ENCODE measurements around the gene DNAAF5.

The DNAAF5 gene

DNA sequence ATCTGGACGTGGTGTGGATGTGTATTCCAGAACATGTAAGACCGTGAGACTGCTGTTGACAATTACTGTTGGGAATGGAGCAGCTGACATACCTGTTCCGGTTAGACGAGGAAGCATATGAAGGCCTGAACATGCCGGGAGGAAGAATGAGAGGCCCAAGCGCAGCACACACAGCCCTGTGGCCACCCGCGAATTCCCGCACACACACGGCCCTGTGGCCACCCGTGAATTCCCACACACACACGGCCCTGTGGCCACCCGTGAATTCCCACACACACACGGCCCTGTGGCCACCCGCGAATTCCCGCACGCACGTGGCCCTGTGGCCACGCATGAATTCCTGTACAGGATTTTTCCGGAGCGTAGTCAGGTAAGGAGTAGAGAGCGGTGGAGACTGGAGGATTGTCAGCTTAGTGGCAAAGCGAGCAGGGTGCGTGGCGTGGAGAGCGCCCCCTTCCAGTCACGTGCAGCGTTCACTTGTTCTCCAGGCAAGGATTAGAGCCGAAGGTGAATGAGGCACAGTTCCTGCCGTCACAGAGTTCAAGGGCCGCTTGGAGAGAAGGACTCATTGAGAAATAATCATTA, 96.3 kb downstream of the DNAAF5 start:
- no peak for DNase-seq (ENCODE audit: low read depth, low spot score)
- H3K4me3 ChIP-seq (ENCODE audit: low read length) = no peak overlapping the region

DNA sequence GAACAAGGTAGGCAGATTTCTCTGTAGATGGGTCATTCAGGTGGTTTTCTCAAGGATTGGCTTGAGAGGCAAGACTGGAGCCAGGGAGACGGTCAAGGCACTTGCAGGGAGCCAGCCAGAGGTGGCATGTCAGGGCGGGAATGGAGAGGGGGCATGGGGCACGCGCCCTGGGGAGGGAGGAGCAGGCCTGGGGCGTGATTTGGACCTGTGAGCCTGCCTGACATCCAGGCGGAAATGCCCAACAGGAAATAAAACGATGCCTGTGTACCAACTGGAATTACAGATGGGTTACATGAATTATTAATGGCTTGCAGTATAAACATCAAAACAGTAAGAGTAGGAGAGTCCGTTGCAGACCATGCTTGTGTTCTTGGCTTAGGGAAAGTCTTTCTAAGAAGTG, 97.2 kb downstream of the DNAAF5 start:
- no peak overlapping the region for H3K4me3 ChIP-seq (ENCODE audit: low read length)
- DNase-seq (ENCODE audit: low read depth, low spot score) = no peak

DNA sequence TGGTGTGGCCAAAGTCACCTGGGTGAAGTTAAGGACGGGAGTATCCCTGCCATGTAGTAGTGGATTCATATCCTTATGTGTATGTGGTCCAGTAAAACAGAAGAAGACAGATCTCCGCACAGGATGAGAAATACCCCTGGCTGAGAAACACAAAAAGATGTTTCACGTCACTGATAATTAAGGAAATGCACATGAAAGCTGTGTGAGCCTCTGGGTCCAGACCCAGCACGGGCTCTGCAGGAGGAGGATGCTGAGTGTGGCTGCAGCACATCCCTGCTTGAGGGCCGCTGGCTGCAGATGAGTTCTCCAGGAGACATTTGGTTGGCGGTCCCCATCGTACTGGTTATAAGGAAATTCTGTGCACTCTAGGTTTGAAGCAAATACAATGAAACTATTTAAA, 97.6 kb downstream of the DNAAF5 start:
- no peak for DNase-seq (ENCODE audit: low read depth, low spot score)
- no peak overlapping the region for H3K4me3 ChIP-seq (ENCODE audit: low read length)

DNA sequence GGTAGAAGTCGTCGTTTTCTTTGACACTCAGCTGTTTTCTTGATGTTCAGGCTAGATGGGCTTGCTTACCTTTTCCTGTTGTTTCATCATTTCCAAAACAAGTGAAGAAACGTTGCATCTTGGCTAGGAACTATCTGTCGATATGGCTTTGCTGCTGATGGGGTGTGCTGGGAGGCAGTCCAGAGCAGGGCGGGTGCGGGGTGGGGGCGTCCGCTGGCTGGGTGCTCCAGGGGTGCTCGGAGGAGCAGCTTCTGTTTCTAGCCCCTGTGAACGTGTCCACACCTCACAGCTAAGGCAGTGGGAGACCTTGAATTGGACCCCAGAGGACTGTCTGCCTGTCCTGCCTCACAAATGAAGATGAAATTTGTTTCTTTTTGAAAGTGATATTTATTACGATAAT, 98.2 kb downstream of the DNAAF5 start:
- no peak for DNase-seq (ENCODE audit: low read depth, low spot score)

DNA sequence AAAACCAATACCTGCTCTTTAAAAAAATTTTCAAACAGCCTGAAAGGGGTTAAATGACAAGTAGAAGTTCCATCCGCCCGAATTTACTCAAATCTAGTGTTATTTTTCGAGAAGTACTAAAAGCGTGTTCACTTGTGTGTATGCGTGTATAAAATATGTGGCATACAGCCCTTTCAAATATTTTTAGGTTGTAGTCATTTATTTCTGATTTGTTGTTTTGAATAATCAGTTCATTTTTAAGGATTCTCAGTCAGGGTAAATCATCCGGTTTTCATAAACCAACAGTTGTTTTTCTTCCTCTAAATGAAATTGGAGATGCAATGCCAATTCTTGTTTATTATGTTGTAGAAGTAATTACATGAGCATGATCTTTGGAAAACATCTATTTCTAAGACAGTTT, 98.9 kb downstream of the DNAAF5 start:
- no peak for DNase-seq (ENCODE audit: low read depth, low spot score)
- no peak overlapping the region for H3K4me3 ChIP-seq (ENCODE audit: low read length)

More for the DNA sequence above, 98.2 kb downstream of the DNAAF5 start:
- no peak overlapping the region for H3K4me3 ChIP-seq (ENCODE audit: low read length)

DNA sequence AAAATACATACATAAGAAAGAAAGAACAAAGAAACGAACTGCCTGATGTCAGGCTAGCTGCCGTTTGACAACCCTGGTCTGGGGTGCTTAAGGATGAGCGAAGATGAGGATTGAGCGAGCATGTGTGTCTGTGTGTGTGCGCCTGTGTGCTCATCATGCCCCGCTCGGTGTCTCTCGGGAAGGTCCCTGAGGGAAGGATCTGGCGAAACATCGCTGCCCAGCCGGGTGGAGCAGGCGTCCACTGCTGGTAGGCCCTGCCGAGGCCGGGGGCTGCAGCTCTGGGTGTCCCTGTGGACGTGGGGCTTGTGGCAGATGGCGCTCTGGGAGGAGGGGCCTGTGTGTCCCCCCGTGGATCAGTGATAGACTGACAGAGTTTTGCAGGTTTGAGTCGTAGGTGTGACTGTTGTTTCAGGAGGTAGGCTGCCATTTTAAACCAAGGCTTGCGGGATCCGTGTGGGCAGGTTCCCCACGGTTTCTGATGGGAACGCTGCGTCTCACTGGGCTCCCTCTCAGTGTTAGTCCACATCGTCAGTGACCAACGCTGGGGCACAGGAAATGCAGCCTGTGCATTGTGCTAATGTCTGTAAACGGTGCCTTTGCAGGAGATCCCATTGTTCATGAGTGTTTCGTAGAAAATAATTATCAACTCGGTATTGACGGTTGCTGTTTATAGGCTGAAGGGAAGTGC, 99.9 kb downstream of the DNAAF5 start:
- no peak overlapping the region for H3K4me3 ChIP-seq (ENCODE audit: low read length)
- no peak for DNase-seq (ENCODE audit: low read depth, low spot score)

DNA sequence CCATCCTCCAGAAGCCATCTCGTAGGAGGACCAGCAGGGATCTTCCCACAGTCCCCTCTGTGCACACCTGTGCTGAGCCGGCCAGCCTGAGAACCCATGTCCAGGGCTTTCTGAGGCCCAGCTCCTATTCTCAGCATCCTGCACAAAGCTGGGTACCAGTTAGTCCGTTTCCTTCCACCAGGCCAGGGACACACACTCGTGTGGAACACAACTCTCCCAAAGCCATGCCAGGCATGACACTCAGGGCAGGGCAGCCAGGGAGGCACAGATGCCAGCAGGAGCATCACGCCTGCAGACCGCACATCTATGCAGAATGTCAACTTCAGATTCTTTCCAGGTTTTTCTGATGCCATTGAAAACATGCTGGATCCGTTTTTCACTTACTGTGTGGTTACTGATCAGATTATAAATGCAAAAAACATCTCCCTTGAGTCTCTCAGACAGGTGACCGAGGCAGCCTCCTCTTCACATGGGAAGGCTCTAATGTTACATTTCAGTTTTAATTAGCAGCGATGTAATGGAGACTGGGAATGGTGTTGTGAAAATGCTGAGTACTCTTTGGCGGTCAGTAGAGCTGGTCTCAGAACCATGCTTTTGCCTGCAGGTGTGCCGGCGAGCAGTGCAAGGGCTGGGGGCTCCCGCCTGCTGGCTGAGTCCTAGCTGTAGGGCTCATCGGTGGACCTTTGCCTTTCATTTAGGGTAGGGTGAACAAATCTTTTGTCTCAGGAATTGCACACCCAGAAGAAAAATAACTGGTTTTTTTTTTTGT, 102.5 kb downstream of the DNAAF5 start:
- H3K4me3 ChIP-seq (ENCODE audit: low read length) = no peak overlapping the region
- no peak for DNase-seq (ENCODE audit: low read depth, low spot score)

DNA sequence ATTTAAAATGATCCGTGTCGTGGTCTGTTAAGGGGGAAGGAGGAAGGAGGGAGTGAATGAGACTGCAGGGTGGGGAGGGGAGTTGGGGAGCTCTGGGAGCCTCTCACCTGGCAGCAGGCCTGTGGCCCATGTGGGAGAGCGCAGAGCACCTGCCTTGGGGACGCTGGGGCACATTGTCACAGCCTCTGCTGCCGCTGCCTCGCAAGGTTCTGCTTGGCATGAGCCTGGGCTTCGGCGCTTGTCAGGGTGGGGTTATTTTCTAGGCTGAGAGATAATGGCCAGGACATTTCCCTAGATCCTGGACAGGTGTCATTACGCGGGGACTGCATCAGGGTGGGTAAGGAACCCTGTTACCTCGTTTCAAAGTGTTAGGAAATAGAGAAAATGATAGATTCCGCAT, 103.6 kb downstream of the DNAAF5 start:
- DNase-seq (ENCODE audit: low read depth, low spot score) = no peak

DNA sequence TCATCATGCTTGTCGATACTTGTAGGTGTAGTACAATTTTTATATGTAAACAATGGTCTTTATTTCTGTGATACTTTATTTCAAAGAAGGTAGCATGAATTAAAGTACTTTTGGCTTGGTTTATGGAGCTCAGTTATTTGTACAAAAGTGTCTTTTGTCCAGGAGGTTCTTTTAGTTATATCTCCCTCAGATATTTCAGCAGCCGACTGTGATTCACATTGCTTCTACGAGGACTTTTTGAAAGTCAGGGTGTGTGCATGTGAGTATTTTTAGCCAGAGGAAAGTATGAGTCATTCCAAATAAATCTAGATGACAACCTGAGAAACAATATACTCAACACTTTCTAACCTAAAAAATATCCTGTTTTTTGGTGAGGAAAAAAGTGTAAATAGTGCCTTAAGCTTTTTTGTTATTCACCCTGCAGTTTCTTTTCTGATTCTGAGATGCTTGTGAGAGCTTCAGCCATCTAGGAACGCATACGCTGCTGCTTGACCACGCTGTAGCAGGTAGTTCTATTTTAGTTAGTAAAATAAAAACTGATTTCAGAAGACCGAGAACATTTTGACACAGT, 105.2 kb downstream of the DNAAF5 start:
- no peak overlapping the region for H3K4me3 ChIP-seq (ENCODE audit: low read length)
- no peak for DNase-seq (ENCODE audit: low read depth, low spot score)

More for the DNA sequence above, 103.6 kb downstream of the DNAAF5 start:
- no peak overlapping the region for H3K4me3 ChIP-seq (ENCODE audit: low read length)

DNA sequence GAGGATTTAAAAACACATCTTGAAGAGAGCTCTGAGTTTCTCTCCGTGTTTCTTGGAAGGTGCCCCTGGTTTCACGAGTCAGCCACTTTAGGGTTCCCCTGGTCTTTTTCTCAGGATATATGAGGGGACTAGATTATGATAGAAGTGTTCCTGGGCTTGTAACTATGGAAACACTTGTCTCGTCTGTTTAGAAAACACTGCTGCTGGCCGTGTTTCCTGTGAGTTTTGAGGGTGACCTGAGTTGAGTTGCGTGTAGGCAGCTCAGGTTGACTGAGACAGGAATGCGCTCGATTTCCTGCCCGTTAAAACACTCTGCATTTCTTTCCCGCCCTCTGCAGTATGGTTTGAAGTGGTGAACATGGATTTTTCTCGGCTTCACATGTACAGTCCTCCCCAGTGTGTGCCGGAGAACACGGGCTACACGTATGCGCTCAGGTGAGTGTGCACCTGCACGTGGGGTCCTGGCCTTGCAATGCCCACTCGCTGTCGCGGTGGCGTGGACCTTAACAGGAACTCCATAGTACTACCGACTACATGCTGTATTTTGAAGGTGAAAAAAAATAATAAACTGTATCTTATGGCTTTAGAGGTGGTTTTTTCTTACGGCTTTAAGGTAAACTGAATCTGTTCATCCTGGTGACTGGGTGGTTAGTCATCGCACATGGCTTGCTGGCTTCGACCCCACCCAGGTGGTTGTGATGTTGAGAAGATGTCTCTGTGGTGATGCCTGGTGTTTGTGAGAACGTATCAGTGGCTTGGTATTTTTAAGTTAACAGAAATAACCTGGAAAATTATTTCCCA, 105.9 kb downstream of the DNAAF5 start, which contains the start of gene SUN1:
Gene SUN1, plus strand, starts transcription at position 310 of the 801 bp plus-strand sequence. Its CDS starts 49 bp downstream, at position 359.
- DNase-seq (ENCODE audit: low read depth, low spot score) = peak; percentile 29
- H3K4me3 ChIP-seq (ENCODE audit: low read length) = no peak within 1 kb of the TSS

DNA sequence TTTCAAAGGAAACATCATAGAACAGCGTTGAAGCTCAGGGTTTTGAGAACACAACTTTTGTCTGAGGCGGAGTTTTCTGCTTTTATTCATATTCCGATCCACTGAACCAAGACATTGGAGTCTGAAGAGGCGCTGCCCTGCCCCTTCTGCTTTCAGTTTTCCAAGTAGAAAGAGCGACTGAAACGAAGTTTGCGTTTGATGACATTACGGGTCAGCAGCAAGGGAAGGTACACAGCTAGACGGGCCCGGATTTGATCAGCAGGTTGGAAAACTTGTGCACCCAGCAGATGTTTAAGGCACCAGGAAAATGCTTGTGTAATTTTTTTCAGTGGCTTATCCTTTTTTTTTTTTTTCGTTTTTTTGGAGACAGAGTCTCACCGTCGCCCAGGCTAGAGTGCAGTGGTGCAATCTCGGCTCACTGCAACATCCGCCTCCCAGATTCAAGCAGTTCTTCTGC, 106.5 kb downstream of the DNAAF5 start:
- no peak for DNase-seq (ENCODE audit: low read depth, low spot score)
- H3K4me3 ChIP-seq (ENCODE audit: low read length) = no peak overlapping the region

DNA sequence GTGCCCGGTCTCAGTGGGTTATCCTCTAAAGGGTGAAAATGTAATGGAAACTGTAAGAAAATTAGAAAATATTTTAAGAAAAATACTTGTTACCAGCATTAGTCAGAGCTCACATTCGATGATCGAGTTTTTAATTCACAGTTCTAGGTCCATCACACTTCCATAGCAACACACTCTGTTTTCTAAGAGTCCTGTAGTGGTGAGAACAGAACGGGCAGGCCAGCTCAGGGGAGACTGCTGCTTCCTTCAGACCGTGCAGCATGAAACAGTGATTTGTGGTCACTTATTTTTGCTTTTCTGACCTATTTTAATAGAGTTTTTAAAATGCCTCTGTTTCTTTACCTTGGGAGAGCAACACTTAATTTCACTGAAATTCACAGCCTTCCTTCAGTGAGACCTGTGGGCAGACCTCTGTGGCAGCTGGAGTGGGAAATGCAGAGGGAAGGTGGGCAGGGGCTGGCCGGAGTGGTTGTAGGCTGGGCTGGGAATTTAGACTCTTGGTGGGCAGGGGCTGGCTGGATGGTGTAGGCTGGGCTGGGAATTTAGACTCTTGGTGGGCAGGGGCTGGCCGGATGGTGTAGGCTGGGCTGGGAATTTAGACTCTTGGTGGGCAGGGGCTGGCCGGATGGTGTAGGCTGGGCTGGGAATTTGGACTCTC, 107.2 kb downstream of the DNAAF5 start:
- no peak overlapping the region for H3K4me3 ChIP-seq (ENCODE audit: low read length)
- no peak for DNase-seq (ENCODE audit: low read depth, low spot score)

DNA sequence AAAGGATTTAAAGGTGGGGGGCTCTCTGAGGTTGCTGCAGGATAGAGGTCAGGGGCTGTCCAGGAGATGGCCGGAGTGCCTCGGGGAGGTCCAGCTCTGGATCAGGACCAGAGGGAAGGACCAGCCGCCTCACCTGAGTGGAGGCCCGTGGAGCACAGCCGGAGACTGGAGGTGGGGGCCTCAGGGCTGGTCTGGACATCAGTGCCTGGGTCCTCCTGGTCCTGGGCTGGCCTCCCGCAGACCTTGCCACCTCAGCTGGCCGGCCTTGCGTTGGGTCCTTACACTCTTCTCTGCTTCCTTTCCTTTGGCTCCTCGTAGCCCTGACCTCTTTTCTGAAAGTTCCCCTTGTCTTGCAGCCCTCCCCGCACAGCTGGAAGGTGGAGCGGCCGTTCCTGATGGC, 107.8 kb downstream of the DNAAF5 start:
- DNase-seq (ENCODE audit: low read depth, low spot score) = no peak
- H3K4me3 ChIP-seq (ENCODE audit: low read length) = no peak overlapping the region

DNA sequence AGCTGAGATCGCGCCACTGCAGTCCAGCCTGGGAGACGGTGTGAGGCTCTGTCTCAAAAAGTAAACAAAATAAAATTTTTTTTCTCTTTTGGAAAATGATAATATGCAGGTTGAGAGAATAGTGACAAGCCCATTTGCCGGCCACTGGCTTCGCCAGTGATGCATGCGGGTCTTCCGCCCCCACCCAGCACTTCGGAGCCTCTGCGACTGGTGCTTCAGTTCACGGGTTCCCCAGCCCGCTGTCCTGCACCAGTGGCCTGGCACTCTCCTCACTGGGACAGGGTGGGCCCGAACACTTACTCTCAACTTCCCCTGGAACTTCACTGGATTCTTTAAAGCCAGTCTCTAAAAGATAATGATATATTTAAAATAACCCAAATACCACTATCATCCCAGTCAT, 108.5 kb downstream of the DNAAF5 start:
- H3K4me3 ChIP-seq (ENCODE audit: low read length) = no peak overlapping the region
- DNase-seq (ENCODE audit: low read depth, low spot score) = no peak

DNA sequence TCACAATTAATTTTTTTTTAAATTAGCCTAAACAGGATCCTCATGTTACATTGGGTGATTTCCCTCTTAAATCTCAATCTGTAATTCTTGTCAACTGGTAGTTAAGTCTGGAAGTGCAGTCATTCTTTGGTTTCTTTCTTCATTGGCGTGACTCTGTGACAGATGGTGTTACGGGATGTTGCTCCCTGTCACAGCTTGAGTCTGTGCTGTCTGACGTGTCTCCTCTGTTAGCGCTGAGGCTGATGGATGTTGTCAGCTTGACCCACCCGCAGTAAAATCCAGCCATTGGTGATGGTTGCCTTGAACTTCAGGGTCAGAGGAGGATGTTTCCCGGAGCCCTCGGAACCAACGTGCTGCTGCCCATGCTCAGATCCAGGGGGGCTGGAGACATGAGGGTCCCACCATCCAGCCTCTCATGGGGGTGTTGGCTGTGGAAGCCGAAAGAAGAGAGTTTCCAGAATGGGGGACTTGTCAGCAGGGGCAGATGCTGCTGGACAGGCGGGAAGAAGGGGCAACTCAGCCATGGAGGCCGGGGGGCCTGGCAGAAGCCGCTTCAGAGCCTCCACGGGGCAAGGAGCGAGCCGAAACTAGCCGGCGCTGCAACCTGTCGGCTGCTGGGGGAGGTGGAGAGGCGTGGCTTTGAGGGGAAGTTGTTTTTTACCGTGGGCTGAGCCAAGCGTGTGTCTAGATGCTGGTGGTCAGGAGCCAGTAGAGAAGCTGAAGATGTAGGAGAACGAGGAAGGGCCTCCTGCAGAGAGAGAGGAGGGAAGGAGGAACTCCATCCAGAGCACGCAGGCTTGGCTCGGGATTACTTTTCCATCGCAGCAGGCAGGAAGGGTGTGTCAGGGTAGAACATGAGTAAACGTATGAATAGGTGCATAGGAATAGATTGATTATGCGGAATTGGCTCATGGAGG, 109.2 kb downstream of the DNAAF5 start:
- no peak for DNase-seq (ENCODE audit: low read depth, low spot score)
- H3K4me3 ChIP-seq (ENCODE audit: low read length) = no peak overlapping the region
